WTC11 (cell line): ENCODE measurements around the gene ELFN1. TPM values are rescaled to one million over a fixed set of nuclear protein-coding genes. Genes with fewer than 3 reads are reported as not detected.
A peak's percentile ranks its signal among the peaks of the same experiment; 100 is the strongest.

Experiments
- ATAC-seq: fragments of 200-7000 bp; cut with Tn5 transposase; 2 replicates; pipeline ENCODE4 v1.10.0; 2021; ENCODE audit warnings: mild to moderate bottlenecking, moderate library complexity
- CTCF ChIA-PET: fragments of 300-600 bp; sonication (Branson Sonifier 250); formaldehyde crosslinking; loops from one replicate; lab custom pipeline; 2021; ENCODE audit warnings: antibody characterized with exemption; lab: Charles Lee
- POLR2A ChIA-PET: fragments of 350-600 bp; sonication (Branson Sonifier 250); formaldehyde crosslinking; loops from one replicate; lab custom pipeline; 2021; ENCODE audit warnings: antibody characterized with exemption; lab: Charles Lee
- DNase-seq: peaks from one replicate; pipeline ENCODE4 v3.0.0; 2021; ENCODE audit warnings: low spot score
- H3K27ac Mint-ChIP-seq: 2 replicates; pipeline ENCODE4 v1.8.0; 2021; ENCODE audit warnings: mixed read lengths
- H3K27me3 Mint-ChIP-seq: 2 replicates; pipeline ENCODE4 v1.8.0; 2021; ENCODE audit warnings: low read depth, mild to moderate bottlenecking, moderate library complexity, mixed read lengths
- H3K36me3 Mint-ChIP-seq: 2 replicates; pipeline ENCODE4 v1.8.0; 2021; ENCODE audit warnings: mixed read lengths
- H3K4me1 Mint-ChIP-seq: 2 replicates; pipeline ENCODE4 v1.8.0; 2022; ENCODE audit warnings: mixed read lengths
- H3K4me3 Mint-ChIP-seq: 2 replicates; pipeline ENCODE4 v1.8.0; 2021; ENCODE audit warnings: mild to moderate bottlenecking, moderate library complexity, mixed read lengths
- H3K9me3 Mint-ChIP-seq: 2 replicates; pipeline ENCODE4 v1.8.0; 2021; ENCODE audit warnings: mixed read lengths
- JAZF1 ChIP-seq: fragments of 250-450 bp; sonication (Bioruptor Pico); IDR thresholded peaks from 2 replicates; pipeline ENCODE4 v1.9.0; 2021; ENCODE audit warnings: moderate library complexity, mild to moderate bottlenecking, inconsistent platforms
- JUN ChIP-seq: sonication (generic); formaldehyde crosslinking; IDR thresholded peaks from 2 replicates; pipeline ENCODE4 v1.8.0; 2023; ENCODE audit warnings: mild to moderate bottlenecking, missing genetic modification reagents
- NFYB ChIP-seq: sonication (generic); formaldehyde crosslinking; conservative IDR thresholded peaks from 2 replicates; pipeline ENCODE4 v1.8.0; 2022; ENCODE audit warnings: low read depth, missing genetic modification reagents
- OVOL2 ChIP-seq: fragments of 250-450 bp; sonication (Bioruptor Pico); IDR thresholded peaks from 2 replicates; pipeline ENCODE4 v1.9.0; 2021; ENCODE audit warnings: mild to moderate bottlenecking, borderline replicate concordance
- PRRX2 ChIP-seq: fragments of 250-450 bp; sonication (Bioruptor Pico); IDR thresholded peaks from 2 replicates; pipeline ENCODE4 v1.8.0; 2021; ENCODE audit warnings: mild to moderate bottlenecking
- SMAD3 ChIP-seq: sonication (generic); formaldehyde crosslinking; IDR thresholded peaks from 2 replicates; pipeline ENCODE4 v1.8.0; 2022; ENCODE audit warnings: missing genetic modification reagents, mild to moderate bottlenecking, borderline replicate concordance
- TCF7 ChIP-seq: sonication (generic); formaldehyde crosslinking; IDR thresholded peaks from 2 replicates; pipeline ENCODE4 v1.8.0; 2022; ENCODE audit warnings: mild to moderate bottlenecking, low read depth, missing genetic modification reagents, moderate library complexity
- ZNF138 ChIP-seq: sonication (generic); formaldehyde crosslinking; conservative IDR thresholded peaks from 2 replicates; pipeline ENCODE4 v1.8.1; 2022; ENCODE audit warnings: mild to moderate bottlenecking, moderate library complexity, missing genetic modification reagents
- ZNF219 ChIP-seq: sonication (generic); formaldehyde crosslinking; IDR thresholded peaks from 2 replicates; pipeline ENCODE4 v1.8.0; 2023; ENCODE audit warnings: missing genetic modification reagents, mild to moderate bottlenecking, borderline replicate concordance
- ZNF232 ChIP-seq: sonication (generic); formaldehyde crosslinking; IDR thresholded peaks from 2 replicates; pipeline ENCODE4 v1.8.0; 2022; ENCODE audit warnings: mild to moderate bottlenecking, missing genetic modification reagents
- ZNF416 ChIP-seq: fragments of 250-450 bp; sonication (Bioruptor Pico); IDR thresholded peaks from 2 replicates; pipeline ENCODE4 v1.9.0; 2021; ENCODE audit warnings: mild to moderate bottlenecking, inconsistent platforms
- ZNF671 ChIP-seq: fragments of 250-450 bp; sonication (Bioruptor Pico); IDR thresholded peaks from 2 replicates; pipeline ENCODE4 v1.8.0; 2021; ENCODE audit warnings: mild to moderate bottlenecking
- total RNA-seq: library from RNA; stranded (reverse); gene quantifications from 3 replicates; pipeline ENCODE4 v1.2.3, GENCODE V29; 2021
- TF ChIP-seq, protein P1 (sequence below): fragments of 250-450 bp; sonication (Bioruptor Pico); IDR thresholded peaks from 2 replicates; pipeline ENCODE4 v1.9.0; 2021; ENCODE audit warnings: moderate library complexity, mild to moderate bottlenecking, inconsistent platforms, borderline replicate concordance
- TF ChIP-seq, protein P2 (sequence below): sonication (generic); formaldehyde crosslinking; conservative IDR thresholded peaks from 2 replicates; pipeline ENCODE4 v1.8.1; 2022; ENCODE audit warnings: mild to moderate bottlenecking, missing genetic modification reagents
- TF ChIP-seq, protein P3 (sequence below): sonication (generic); formaldehyde crosslinking; IDR thresholded peaks from 2 replicates; pipeline ENCODE4 v1.8.1; 2022; ENCODE audit warnings: mild to moderate bottlenecking, moderate library complexity, missing genetic modification reagents
- TF ChIP-seq, protein P4 (sequence below): fragments of 250-450 bp; sonication (Bioruptor Pico); IDR thresholded peaks from 2 replicates; pipeline ENCODE4 v2.1.2; 2022; ENCODE audit warnings: mild to moderate bottlenecking, moderate library complexity
- TF ChIP-seq, protein P5 (sequence below): sonication (generic); formaldehyde crosslinking; IDR thresholded peaks from 2 replicates; pipeline ENCODE4 v1.8.1; 2023; ENCODE audit warnings: mild to moderate bottlenecking, missing genetic modification reagents, moderate library complexity
- TF ChIP-seq, protein P6 (sequence below): sonication (generic); formaldehyde crosslinking; IDR thresholded peaks from 2 replicates; pipeline ENCODE4 v1.8.1; 2023; ENCODE audit warnings: mild to moderate bottlenecking, missing genetic modification reagents

The ELFN1 gene
- total RNA-seq, 1 experiment from 2014 or later = 4.6 TPM

DNA sequence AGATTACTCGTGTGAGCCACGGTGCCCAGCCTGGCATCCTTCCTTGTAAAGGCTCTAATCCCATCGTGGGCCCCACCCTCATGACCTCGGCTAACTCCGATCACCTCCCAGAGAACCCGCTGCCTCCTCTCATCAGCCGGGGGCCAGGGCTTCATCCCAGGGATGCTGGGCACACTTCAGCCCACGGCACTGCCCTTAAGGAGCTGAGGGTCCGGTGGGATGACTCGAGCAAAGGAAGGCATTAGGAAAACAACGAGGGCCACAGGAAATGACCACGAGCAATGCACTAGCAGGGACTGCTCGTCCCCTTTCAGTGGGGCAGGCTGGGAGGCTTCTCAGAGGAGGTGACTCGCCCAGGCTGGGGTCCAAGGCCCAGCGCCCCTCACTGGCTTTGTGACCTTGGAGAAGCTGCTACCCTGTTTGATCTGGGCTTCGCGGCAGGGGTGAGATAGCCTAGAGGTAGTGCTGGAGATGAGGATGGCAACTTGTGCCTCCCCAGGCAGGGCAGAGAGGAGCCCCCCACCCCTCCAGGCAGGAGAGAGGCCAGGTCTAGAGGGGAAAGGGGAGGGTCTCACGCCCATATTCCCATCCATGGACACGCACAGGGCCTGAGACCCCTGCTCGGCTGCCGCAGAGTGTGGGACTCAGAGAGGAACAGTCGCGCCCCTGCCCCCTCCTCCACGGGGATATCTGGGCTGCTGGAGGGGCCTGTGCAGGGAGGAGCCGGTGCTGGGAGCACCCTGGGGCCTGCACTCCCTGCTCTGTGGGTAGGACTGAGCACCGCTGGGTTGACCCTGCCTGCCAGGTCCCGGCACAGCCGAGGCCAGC is 26.8 kb downstream of the ELFN1 start:
- peaks cover 18% of the 10 kb centered on the region for H3K4me1 Mint-ChIP-seq
- peaks cover 12% of the 10 kb centered on the region for H3K9me3 Mint-ChIP-seq
- CTCF ChIA-PET = no interaction called here
- DNase-seq = peak; percentile 10
- H3K27ac Mint-ChIP-seq = no peak overlapping the region
- peaks cover 5% of the 10 kb centered on the region for H3K27me3 Mint-ChIP-seq
- no peak for ATAC-seq
- POLR2A ChIA-PET = no interaction called here
- TF ChIP-seq, protein P1, sequence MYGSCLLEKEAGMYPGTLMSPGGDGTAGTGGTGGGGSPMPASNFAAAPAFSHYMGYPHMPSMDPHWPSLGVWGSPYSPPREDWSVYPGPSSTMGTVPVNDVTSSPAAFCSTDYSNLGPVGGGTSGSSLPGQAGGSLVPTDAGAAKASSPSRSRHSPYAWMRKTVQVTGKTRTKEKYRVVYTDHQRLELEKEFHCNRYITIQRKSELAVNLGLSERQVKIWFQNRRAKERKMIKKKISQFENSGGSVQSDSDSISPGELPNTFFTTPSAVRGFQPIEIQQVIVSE = no peak
- TF ChIP-seq, protein P2, sequence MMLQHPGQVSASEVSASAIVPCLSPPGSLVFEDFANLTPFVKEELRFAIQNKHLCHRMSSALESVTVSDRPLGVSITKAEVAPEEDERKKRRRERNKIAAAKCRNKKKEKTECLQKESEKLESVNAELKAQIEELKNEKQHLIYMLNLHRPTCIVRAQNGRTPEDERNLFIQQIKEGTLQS (CRISPR knock-in tag) = no peak
- TF ChIP-seq PRRX2 (CRISPR knock-in tag) = no peak
- TF ChIP-seq TCF7 = no peak
- no peak for TF ChIP-seq ZNF416 (CRISPR knock-in tag)
- TF ChIP-seq, protein P3, sequence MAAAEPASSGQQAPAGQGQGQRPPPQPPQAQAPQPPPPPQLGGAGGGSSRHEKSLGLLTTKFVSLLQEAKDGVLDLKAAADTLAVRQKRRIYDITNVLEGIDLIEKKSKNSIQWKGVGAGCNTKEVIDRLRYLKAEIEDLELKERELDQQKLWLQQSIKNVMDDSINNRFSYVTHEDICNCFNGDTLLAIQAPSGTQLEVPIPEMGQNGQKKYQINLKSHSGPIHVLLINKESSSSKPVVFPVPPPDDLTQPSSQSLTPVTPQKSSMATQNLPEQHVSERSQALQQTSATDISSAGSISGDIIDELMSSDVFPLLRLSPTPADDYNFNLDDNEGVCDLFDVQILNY = no peak
- no peak for TF ChIP-seq JAZF1 (CRISPR knock-in tag)
- TF ChIP-seq NFYB (CRISPR knock-in tag) = no peak
- no peak for TF ChIP-seq ZNF671 (CRISPR knock-in tag)
- TF ChIP-seq, protein P4, sequence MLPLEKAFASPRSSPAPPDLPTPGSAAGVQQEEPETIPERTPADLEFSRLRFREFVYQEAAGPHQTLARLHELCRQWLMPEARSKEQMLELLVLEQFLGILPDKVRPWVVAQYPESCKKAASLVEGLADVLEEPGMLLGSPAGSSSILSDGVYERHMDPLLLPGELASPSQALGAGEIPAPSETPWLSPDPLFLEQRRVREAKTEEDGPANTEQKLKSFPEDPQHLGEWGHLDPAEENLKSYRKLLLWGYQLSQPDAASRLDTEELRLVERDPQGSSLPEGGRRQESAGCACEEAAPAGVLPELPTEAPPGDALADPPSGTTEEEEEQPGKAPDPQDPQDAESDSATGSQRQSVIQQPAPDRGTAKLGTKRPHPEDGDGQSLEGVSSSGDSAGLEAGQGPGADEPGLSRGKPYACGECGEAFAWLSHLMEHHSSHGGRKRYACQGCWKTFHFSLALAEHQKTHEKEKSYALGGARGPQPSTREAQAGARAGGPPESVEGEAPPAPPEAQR (CRISPR knock-in tag) = no peak
- TF ChIP-seq, protein P5, sequence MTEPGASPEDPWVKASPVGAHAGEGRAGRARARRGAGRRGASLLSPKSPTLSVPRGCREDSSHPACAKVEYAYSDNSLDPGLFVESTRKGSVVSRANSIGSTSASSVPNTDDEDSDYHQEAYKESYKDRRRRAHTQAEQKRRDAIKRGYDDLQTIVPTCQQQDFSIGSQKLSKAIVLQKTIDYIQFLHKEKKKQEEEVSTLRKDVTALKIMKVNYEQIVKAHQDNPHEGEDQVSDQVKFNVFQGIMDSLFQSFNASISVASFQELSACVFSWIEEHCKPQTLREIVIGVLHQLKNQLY (CRISPR knock-in tag) = no peak
- TF ChIP-seq SMAD3 (CRISPR knock-in tag) = no peak
- no peak for TF ChIP-seq ZNF219 (CRISPR knock-in tag)
- no peak for TF ChIP-seq JUN (CRISPR knock-in tag)
- no peak for TF ChIP-seq OVOL2 (CRISPR knock-in tag)
- TF ChIP-seq ZNF138 (CRISPR knock-in tag) = no peak
- TF ChIP-seq, protein P6, sequence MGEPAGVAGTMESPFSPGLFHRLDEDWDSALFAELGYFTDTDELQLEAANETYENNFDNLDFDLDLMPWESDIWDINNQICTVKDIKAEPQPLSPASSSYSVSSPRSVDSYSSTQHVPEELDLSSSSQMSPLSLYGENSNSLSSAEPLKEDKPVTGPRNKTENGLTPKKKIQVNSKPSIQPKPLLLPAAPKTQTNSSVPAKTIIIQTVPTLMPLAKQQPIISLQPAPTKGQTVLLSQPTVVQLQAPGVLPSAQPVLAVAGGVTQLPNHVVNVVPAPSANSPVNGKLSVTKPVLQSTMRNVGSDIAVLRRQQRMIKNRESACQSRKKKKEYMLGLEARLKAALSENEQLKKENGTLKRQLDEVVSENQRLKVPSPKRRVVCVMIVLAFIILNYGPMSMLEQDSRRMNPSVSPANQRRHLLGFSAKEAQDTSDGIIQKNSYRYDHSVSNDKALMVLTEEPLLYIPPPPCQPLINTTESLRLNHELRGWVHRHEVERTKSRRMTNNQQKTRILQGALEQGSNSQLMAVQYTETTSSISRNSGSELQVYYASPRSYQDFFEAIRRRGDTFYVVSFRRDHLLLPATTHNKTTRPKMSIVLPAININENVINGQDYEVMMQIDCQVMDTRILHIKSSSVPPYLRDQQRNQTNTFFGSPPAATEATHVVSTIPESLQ (CRISPR knock-in tag) = no peak
- no peak for TF ChIP-seq ZNF232
- TF ChIP-seq, all 79 proteins: peak for 0
- peaks cover 6% of the 10 kb centered on the region for H3K36me3 Mint-ChIP-seq
- H3K4me3 Mint-ChIP-seq = no peak overlapping the region

DNA sequence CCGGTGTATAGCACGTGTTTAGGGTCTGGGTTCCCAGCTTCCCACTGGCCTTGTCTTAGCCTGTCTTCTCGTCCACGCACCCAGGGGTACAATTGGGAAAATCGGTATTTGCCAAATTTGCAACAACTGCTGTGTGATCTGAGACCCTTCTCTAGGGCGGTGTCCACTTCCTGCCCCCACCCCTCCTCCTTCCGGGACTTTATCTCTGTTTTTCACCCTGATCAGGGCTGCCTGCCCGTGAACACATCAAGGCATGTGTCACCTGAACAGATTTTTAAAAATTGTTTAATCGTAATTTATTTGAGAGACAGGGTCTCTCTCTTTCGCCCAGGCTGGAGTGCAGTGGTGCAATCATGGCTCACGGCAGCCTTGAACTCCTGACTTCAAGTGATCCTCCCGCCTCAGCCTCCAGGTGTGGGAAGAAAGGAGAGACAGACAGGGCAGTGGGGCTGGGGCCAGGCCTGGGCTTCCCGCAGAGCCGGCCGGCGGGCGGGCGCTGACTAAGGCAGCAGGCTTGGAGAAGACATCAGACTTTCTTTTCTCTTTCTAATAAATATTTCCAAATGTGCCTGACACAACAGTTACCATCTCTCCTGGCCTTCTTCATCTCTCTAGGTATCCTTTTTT is 27.5 kb downstream of the ELFN1 start:
- Mint-ChIP-seq H3K4me3 (no peak overlapping the region), H3K27me3 (peaks cover 9% of the 10 kb centered on the region), H3K9me3 (peaks cover 19% of the 10 kb centered on the region), H3K27ac (peak overlapping the region; percentile 36; the same call in 1 of the 2 replicates), H3K36me3 (peaks cover 12% of the 10 kb centered on the region), H3K4me1 (peaks cover 18% of the 10 kb centered on the region)
- DNase-seq (no peak), ATAC-seq (no peak)
- ChIA-PET POLR2A (no interaction called here), CTCF (no interaction called here)
- no peak for TF ChIP-seq TCF7
